Occipital lobe (tissue), 2 donors: ENCODE data around the gene SYF2. TPM values are rescaled to one million over a fixed set of nuclear protein-coding genes. Genes with fewer than 3 reads are reported as not detected.
"Not testable (repeated sequence)": the region's sequence is repeated elsewhere in the genome, so short reads cannot be mapped to it uniquely, and the experiment has no call there.

Source experiments
- DNase-seq: peaks from one replicate; lab custom pipeline; 2025; lab: John Stamatoyannopoulos, UW
- total RNA-seq: library from RNA; depleted of rRNA; stranded (reverse); fragments of >200 nt; gene quantifications from one replicate; pipeline ENCODE4 v1.2.3, GENCODE V29; 2014

SYF2 gene
- total RNA-seq, 1 donor from 2014 or later: 33.4 TPM

GRCh38 chr1:25208092-25208491, 24.2 kb downstream of the SYF2 start:
- no peak for DNase-seq

GRCh38 chr1:25206201-25206600, 26.1 kb downstream of the SYF2 start:
- no peak for DNase-seq

GRCh38 chr1:25205786-25206185, 26.5 kb downstream of the SYF2 start:
- DNase-seq: no peak

GRCh38 chr1:25204797-25205480, 27.4 kb downstream of the SYF2 start:
- no peak for DNase-seq

GRCh38 chr1:25201006-25201405, 31.3 kb downstream of the SYF2 start:
- no peak for DNase-seq

- DNase-seq: no peak
These were observed 32.3 kb downstream of the SYF2 start for GRCh38 chr1:25199819-25200620.

- peak; percentile 41 for DNase-seq
These were observed 33.5 kb downstream of the SYF2 start for GRCh38 chr1:25198663-25199252.

- DNase-seq: no peak
These were observed 34.2 kb downstream of the SYF2 start for GRCh38 chr1:25197982-25198662.

- no peak for DNase-seq
These were observed 34.9 kb downstream of the SYF2 start for GRCh38 chr1:25197235-25197975.

- DNase-seq: no peak
These were observed 35.5 kb downstream of the SYF2 start for GRCh38 chr1:25196830-25197229.

- DNase-seq: no peak
These were observed 36.5 kb downstream of the SYF2 start for GRCh38 chr1:25195835-25196234.

- no peak for DNase-seq
These were observed 37.7 kb downstream of the SYF2 start for GRCh38 chr1:25194572-25195020.

- no peak for DNase-seq
These were observed 38.2 kb downstream of the SYF2 start for GRCh38 chr1:25194054-25194453.

- no peak for DNase-seq
These were observed 39.1 kb downstream of the SYF2 start for GRCh38 chr1:25193229-25193628.

- DNase-seq: no peak
These were observed 40.1 kb downstream of the SYF2 start for GRCh38 chr1:25192154-25192553.

- DNase-seq: no peak
These were observed 42.0 kb downstream of the SYF2 start for GRCh38 chr1:25190260-25190659.

- not testable (repeated sequence) for DNase-seq
These were observed 44.4 kb downstream of the SYF2 start for GRCh38 chr1:25187904-25188303.

GRCh38 chr1:25187077-25187476, 45.2 kb downstream of the SYF2 start:
- DNase-seq: no peak

GRCh38 chr1:25186161-25187007, 45.9 kb downstream of the SYF2 start:
- DNase-seq: no peak
